ENCODE data around the gene GSDME. TPM values are rescaled to one million over a fixed set of nuclear protein-coding genes. Genes with fewer than 3 reads are reported as not detected.

GSDME gene
- total RNA-seq, 3 donors from 2014 or later (not counting 1 experiment from before 2014, with no cell fraction given), result 0.20 to 0.31 TPM; not detected in 1

- no peaks in the 10 kb centered on the region for H3K9me3 Mint-ChIP-seq
- Histone ChIP-seq H3K4me1 (ENCODE audit: control insufficient read depth, insufficient read depth, low read length) (peaks cover 3% of the 10 kb centered on the region), H3K27ac (ENCODE audit: low read length) (no peak overlapping the region), H3K27me3 (ENCODE audit: control insufficient read depth, insufficient read depth, low read length) (no peaks in the 10 kb centered on the region), H3K9me3 (ENCODE audit: control insufficient read depth, insufficient read depth, low read length) (no peaks in the 10 kb centered on the region), H3K36me3 (ENCODE audit: control insufficient read depth, insufficient read depth, low read length) (no peaks in the 10 kb centered on the region), H3K4me3 (ENCODE audit: low read length) (no peak overlapping the region)
- ATAC-seq (no peak), DNase-seq (no peak)
- no peak overlapping the region for H3K27ac Mint-ChIP-seq
- peaks cover 7 to 9% of the 10 kb centered on the region in 2 donors for H3K4me1 Mint-ChIP-seq
- no peak for TF ChIP-seq CTCF (IDR thresholded peaks at IDR 0.05)
- 91% methylated on average over 4 of the region's 4 CpGs for WGBS (ENCODE audit: insufficient coverage)
- H3K36me3 Mint-ChIP-seq, result no peaks in the 10 kb centered on the region
- no peak overlapping the region for H3K4me3 Mint-ChIP-seq
- H3K27me3 Mint-ChIP-seq (ENCODE audit: low read depth in 2 of 2), result no peaks in the 10 kb centered on the region
- intact Hi-C loops (cut with micrococcal nuclease), result no loop called here
These were observed 55.7 kb downstream of the GSDME start for GRCh38 chr7:24701261-24702235.

- peaks cover 7 to 9% of the 10 kb centered on the region in 2 donors for H3K4me1 Mint-ChIP-seq
- TF ChIP-seq CTCF (IDR thresholded peaks at IDR 0.05), result no peak
- H3K4me3 Mint-ChIP-seq, result no peak overlapping the region
- no peaks in the 10 kb centered on the region for H3K9me3 ChIP-seq (ENCODE audit: control insufficient read depth, insufficient read depth, low read length)
- ATAC-seq (no peak), DNase-seq (no peak)
- H3K4me1 ChIP-seq (ENCODE audit: control insufficient read depth, insufficient read depth, low read length), result peaks cover 3% of the 10 kb centered on the region
- no peak overlapping the region for H3K27ac Mint-ChIP-seq
- H3K27ac ChIP-seq (ENCODE audit: low read length), result no peak overlapping the region
- no peaks in the 10 kb centered on the region for H3K36me3 ChIP-seq (ENCODE audit: control insufficient read depth, insufficient read depth, low read length)
- H3K9me3 Mint-ChIP-seq, result no peaks in the 10 kb centered on the region
- H3K36me3 Mint-ChIP-seq, result no peaks in the 10 kb centered on the region
- no peak overlapping the region for H3K4me3 ChIP-seq (ENCODE audit: low read length)
- WGBS (ENCODE audit: insufficient coverage), result 95% methylated on average over 6 of the region's 9 CpGs
- no peaks in the 10 kb centered on the region for H3K27me3 Mint-ChIP-seq (ENCODE audit: low read depth in 2 of 2)
- intact Hi-C loops (cut with micrococcal nuclease), result no loop called here
- no peaks in the 10 kb centered on the region for H3K27me3 ChIP-seq (ENCODE audit: control insufficient read depth, insufficient read depth, low read length)
These were observed 56.6 kb downstream of the GSDME start for GRCh38 chr7:24700521-24701260.

- intact Hi-C loops (cut with micrococcal nuclease), result no loop called here
- Mint-ChIP-seq H3K9me3 (no peaks in the 10 kb centered on the region), H3K4me3 (no peak overlapping the region), H3K36me3 (no peaks in the 10 kb centered on the region), H3K27me3 (ENCODE audit: low read depth in 2 of 2) (no peaks in the 10 kb centered on the region), H3K27ac (no peak overlapping the region), H3K4me1 (no peaks in the 10 kb centered on the region)
- WGBS (ENCODE audit: insufficient coverage), result 95% methylated on average over 6 of the region's 7 CpGs
- H3K4me1 ChIP-seq (ENCODE audit: control insufficient read depth, insufficient read depth, low read length), result no peaks in the 10 kb centered on the region
- DNase-seq (no peak), ATAC-seq (no peak)
- H3K27me3 ChIP-seq (ENCODE audit: control insufficient read depth, insufficient read depth, low read length), result no peaks in the 10 kb centered on the region
- no peak overlapping the region for H3K4me3 ChIP-seq (ENCODE audit: low read length)
- no peaks in the 10 kb centered on the region for H3K36me3 ChIP-seq (ENCODE audit: control insufficient read depth, insufficient read depth, low read length)
- no peak overlapping the region for H3K27ac ChIP-seq (ENCODE audit: low read length)
- H3K9me3 ChIP-seq (ENCODE audit: control insufficient read depth, insufficient read depth, low read length), result no peaks in the 10 kb centered on the region
- no peak for TF ChIP-seq CTCF (IDR thresholded peaks at IDR 0.05)
These were observed 58.6 kb downstream of the GSDME start for GRCh38 chr7:24698531-24699266.
